GM12891 (cell line): ENCODE results near the gene SOX21.

ENCODE experiments used
- POLR2A ChIP-seq: IDR thresholded peaks from 2 replicates; pipeline ENCODE4 v1.6.1; 2011; ENCODE audit warnings: low read depth, low read length, control low read depth
- POLR2AphosphoS5 ChIP-seq: IDR thresholded peaks from 2 replicates; pipeline ENCODE4 v1.6.1; 2011; ENCODE audit warnings: low read depth, low read length, control low read depth
- POU2F2 ChIP-seq: IDR thresholded peaks from 2 replicates; pipeline ENCODE4 v1.6.1; 2011; ENCODE audit warnings: low read depth, mild to moderate bottlenecking, control low read depth, low read length, moderate library complexity
- SPI1 ChIP-seq: IDR thresholded peaks from 2 replicates; pipeline ENCODE4 v1.6.1; 2011; ENCODE audit warnings: low read depth, low read length, control low read depth

- TF ChIP-seq POU2F2, result no peak
- no peak for TF ChIP-seq SPI1
- no peak for TF ChIP-seq POLR2AphosphoS5
- no peak for TF ChIP-seq POLR2A
Observed at GRCh38 chr13:94708031-94708859, 4.1 kb downstream of the SOX21 start.
